Cardiac fibroblast (primary cell): ENCODE measurements around the gene KRT1.

ENCODE experiments used
- DNase-seq, 2 donors: peaks; one replicate each; pipeline versions ENCODE4 v3.0.0 to v3.0.0-alpha.2; 2010; ENCODE audit warnings: low read depth in 2 of 2
- H3K4me3 ChIP-seq, 2 donors: replicated peaks in 1 of 2; 1 replicate in 1 of 2; 2 replicates in 1 of 2; pipeline ENCODE4 v1.5.1; 2011; ENCODE audit warnings: low read depth in 2 of 2, low read length in 2 of 2, mild to moderate bottlenecking in 2 of 2, moderate library complexity in 1 of 2
- TF ChIP-seq, protein P1 (sequence below): IDR thresholded peaks from one replicate; pipeline ENCODE4 v1.5.1; 2011; ENCODE audit warnings: low read depth, mild to moderate bottlenecking, low read length, inconsistent platforms

Gene KRT1

DNA sequence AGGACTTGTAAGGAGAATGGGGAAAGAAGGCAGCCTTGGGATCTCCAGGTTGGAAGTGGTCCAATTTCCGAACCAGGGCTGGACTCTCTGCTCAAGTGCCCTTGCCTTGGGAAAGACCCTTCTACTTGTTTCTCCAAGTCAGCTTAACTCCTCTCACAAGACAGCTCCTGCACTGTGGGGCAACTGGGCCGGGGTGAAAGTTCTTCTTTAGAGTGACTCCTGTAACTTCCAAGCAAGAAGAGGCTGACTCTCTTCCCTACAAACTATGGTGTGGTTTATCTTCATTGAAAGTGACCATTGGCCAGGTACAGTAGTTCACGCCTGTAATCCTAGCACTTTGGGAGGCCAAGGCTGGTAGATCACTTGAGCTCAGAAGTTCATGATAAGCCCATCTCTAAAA, 13.7 kb downstream of the KRT1 start:
- no peak for DNase-seq
- TF ChIP-seq, protein P1, sequence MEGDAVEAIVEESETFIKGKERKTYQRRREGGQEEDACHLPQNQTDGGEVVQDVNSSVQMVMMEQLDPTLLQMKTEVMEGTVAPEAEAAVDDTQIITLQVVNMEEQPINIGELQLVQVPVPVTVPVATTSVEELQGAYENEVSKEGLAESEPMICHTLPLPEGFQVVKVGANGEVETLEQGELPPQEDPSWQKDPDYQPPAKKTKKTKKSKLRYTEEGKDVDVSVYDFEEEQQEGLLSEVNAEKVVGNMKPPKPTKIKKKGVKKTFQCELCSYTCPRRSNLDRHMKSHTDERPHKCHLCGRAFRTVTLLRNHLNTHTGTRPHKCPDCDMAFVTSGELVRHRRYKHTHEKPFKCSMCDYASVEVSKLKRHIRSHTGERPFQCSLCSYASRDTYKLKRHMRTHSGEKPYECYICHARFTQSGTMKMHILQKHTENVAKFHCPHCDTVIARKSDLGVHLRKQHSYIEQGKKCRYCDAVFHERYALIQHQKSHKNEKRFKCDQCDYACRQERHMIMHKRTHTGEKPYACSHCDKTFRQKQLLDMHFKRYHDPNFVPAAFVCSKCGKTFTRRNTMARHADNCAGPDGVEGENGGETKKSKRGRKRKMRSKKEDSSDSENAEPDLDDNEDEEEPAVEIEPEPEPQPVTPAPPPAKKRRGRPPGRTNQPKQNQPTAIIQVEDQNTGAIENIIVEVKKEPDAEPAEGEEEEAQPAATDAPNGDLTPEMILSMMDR = no peak
- no peak overlapping the region for H3K4me3 ChIP-seq

GRCh38 chr12:52663420-52663819, 16.8 kb downstream of the KRT1 start:
- H3K4me3 ChIP-seq = no peak overlapping the region
- no peak for DNase-seq
- TF ChIP-seq, protein P1 = no peak

- DNase-seq = no peak
- H3K4me3 ChIP-seq = no peak overlapping the region
- TF ChIP-seq, protein P1 = no peak
Observed at GRCh38 chr12:52662918-52663229, 17.3 kb downstream of the KRT1 start.

- TF ChIP-seq, protein P1 = no peak
- H3K4me3 ChIP-seq = no peak overlapping the region
- no peak for DNase-seq
Observed at GRCh38 chr12:52662093-52662917, 17.9 kb downstream of the KRT1 start.

DNA sequence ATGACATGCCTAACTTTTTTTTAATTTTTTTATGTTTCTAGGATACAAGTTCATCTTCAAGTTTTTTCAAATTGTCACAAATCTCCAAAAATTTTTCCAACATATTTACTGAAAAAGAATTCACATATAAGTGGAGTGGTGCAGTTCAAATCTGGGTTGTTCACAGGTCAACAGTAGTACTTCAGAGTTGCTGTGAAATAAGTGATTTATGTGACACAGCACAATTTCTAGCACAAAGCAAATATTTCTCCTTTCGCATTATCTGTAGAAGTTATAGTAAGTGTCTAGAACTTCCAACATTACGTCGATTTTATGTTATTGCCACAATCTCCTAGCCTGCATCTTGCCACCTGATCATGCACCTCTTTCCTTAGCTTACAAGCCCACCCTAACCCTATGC, 18.5 kb downstream of the KRT1 start:
- TF ChIP-seq, protein P1 = no peak
- no peak overlapping the region for H3K4me3 ChIP-seq
- no peak for DNase-seq

DNA sequence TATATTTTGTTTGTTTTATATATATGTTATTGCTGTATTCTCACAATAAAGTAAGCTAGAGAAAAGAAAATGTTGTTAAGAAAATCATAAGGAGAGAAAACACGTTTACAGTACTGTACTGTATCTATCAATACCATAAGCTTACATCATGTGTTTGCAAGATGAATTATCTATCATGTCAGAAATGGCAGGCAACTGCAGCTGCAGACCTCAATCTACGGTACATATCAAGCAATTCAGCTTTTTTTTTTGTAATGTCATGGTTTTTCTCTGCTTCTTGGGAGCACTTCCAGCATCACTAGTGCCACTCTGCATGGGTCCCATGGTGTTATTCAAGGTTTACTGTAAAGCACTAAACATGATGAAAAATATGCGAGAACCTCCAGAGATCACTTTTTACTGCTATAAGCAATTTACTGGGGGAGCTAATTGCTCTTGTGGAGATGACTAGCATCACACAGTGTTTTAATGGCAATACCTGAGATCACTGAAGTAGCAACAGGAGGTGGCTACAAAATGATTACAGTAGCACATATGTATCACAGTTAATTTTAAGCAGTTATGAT, 19.2 kb downstream of the KRT1 start:
- TF ChIP-seq, protein P1 = no peak
- no peak overlapping the region for H3K4me3 ChIP-seq
- DNase-seq = no peak
